ENCODE results near the gene RCBTB1. TPM values are rescaled to one million over a fixed set of nuclear protein-coding genes. Genes with fewer than 3 reads are reported as not detected.

RCBTB1 gene
- total and polyA plus RNA-seq, 10 of the 15 experiments (the other 5 are each of a cell fraction or from before 2014, with no cell fraction given) = 5.1 to 13.5 (median 11.2) TPM

GRCh38 chr13:49585220-49586157 lies at the start of gene RCBTB1 (continued):
- no peak for TF ChIP-seq REST (IDR thresholded peaks at IDR 0.05; ENCODE audit: low read depth, low read length)
- no peak for TF ChIP-seq NR2C1 (IDR thresholded peaks at IDR 0.05)
- TF ChIP-seq IRF4 (IDR thresholded peaks at IDR 0.05; ENCODE audit: low read depth, low read length) = no peak
- no peak for TF ChIP-seq RFX5 (IDR thresholded peaks at IDR 0.05; ENCODE audit: low read depth, low read length)
- no peak for TF ChIP-seq JUNB (IDR thresholded peaks at IDR 0.05)
- no peak for TF ChIP-seq KLF5 (IDR thresholded peaks at IDR 0.05; ENCODE audit: partially characterized antibody)
- no peak for TF ChIP-seq CEBPB (IDR thresholded peaks at IDR 0.05; ENCODE audit: borderline replicate concordance in 1 of 2, low read depth in 2 of 2, low read length in 2 of 2)
- TF ChIP-seq YY1 (IDR thresholded peaks at IDR 0.05; ENCODE audit: low read depth, low read length) = 0 out of 2 replicates have a peak, but pooled peaks have one; percentile 10
- peak; percentile 64; the same call in 1 of the 2 replicates for TF ChIP-seq ZNF207 (IDR thresholded peaks at IDR 0.05; ENCODE audit: borderline replicate concordance)
- no peak for TF ChIP-seq MTA2 (IDR thresholded peaks at IDR 0.05; ENCODE audit: low read depth)
- TF ChIP-seq ZNF592 (IDR thresholded peaks at IDR 0.05) = no peak

Measured in GM12878 (cell line).